GM19023 (cell line): ENCODE results near the gene CHST8.
"Not testable (repeated sequence)": the region's sequence is repeated elsewhere in the genome, so short reads cannot be mapped to it uniquely, and the experiment has no call there.

Experiments
- ATAC-seq: cut with Tn5 transposase; IDR thresholded peaks from one replicate; pipeline ENCODE4 v1.9.1; 2021; ENCODE audit warnings: mild to moderate bottlenecking, moderate library complexity; ENCODE audit not compliant: unreplicated experiment

The CHST8 gene

DNA sequence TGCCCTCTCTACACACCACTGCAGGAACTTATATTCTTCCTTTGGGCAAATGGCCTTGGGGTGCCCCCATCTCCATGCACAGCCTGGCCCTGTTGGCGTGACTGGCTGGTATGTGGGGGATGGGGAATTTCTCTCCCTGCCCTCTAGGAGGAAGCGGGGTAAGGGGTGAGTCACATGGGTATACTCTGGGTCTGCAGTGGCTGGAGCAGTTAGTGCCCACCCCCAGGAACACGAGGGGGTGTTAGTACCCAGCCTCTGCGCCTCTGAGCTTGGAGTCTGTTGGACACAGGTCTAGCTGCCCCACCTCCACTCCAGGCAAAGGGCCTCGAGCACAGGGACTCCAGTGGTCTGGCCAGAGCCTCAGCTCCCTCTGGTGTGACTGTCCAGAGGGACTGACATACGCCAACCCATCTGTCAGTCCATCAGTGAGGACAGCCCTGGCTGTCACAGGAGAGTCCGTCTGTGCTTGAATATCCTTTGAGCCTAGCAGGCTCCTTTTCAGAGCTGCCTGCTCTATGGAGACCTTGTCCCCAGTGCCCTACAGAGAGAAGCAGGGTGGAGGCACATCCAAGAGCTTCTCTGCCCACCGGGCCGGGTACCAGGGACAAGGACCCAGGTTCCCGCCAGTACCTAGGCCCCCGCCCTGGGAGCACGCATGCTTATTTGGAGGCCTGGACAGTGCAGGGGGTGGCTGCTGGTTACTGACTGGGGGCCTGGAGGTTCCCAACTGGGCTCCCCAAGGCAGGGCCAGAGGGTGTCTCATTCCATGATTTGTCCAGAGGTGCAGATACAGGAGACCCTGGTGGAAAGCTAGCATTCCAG, 66.6 kb downstream of the CHST8 start:
- ATAC-seq, result no peak

DNA sequence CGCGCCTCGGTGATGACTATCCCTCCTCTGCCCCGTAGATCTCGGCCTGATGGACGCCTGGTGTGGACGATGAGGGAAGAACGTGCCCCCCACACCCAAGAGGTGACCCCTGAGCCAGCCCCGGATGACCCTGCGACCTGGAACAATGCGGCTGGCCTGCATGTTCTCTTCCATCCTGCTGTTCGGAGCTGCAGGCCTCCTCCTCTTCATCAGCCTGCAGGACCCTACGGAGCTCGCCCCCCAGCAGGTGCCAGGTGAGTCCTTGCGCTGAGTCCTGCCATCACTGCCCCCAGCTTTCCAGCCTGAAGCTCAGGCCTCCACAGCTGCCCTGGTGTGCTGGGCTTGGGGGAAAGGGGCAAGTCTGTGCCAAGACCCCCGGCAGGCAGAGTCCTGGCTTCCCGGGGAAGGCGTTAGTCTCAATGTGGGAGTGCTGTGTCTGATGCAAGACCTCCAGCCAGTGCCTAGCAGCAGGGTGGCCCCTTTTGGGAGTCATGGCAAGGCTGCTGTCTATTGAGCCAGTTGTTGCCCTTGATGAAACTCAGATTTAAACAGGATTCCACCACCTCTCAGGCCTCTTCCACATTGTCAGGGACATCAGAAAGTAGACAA, 67.5 kb downstream of the CHST8 start:
- no peak for ATAC-seq

DNA sequence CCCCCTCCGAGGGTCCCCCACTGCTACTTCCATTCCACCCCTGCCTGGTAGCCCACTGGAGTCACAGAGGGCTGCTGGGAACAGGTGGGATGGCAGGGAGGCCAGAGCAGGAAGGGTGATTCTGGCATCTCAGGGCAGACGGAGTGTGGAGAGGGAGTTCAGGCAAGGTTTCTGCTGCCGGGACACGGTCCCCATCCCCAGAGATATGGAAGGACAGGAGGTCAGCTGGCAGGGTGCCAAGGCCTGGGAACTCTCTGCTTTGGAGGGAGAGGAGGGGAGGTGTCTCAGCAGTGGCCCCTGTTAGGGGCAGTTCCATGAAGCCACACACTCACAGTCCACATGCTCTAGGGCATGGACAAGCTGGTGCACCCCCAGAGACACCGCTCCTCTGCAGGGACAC, 68.1 kb downstream of the CHST8 start:
- no peak for ATAC-seq

DNA sequence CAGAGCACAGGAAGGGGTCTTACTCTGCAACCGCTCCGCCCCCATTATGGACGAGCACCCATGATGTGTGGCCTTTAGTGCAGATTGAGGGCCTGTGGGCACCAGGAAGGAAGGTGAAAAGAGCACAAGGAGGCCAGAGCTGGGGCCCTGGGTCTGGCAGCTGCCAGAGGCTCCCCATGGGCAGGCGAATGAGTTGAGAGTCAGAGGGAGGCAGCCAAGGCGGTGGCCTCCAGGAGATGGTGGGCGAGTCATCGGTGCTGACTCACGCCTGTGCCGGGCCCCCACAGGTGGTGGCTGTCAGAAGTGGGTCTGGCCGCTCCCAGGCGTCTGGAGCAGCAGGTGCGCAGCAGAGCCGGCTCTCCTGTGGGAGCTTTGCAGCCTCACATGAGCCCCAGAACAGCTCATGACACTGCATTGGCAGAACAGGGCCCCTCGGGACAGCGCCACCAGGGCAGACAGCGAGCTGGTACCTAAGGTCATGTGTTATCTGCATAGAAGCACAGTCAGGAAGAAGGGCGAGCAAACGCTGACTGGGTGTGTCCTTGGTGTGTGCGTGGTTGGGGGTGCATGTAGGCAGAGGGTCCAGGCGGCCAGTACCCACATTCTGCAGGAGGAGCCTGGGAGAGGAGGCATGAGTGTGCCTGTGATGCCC, 68.8 kb downstream of the CHST8 start:
- no peak for ATAC-seq

DNA sequence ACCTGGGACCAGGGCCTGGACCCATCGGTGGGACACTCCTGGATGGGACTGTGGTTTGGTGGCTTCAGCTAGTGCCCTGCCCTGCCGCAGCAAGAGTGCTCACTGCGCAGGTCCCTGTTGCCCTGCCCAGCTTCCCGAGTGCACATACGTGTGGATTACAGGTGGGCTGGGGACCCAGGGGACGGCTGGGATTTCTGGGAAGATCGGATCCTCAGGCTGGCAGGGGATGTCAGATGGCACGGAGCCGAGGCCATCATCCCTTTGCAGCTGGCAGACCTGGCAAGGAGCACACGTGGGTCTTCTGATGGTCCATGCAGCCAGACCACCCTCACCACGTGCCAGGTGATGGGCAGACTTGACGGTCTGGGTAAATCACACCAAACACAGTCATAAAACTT, 69.3 kb downstream of the CHST8 start:
- ATAC-seq, result no peak

DNA sequence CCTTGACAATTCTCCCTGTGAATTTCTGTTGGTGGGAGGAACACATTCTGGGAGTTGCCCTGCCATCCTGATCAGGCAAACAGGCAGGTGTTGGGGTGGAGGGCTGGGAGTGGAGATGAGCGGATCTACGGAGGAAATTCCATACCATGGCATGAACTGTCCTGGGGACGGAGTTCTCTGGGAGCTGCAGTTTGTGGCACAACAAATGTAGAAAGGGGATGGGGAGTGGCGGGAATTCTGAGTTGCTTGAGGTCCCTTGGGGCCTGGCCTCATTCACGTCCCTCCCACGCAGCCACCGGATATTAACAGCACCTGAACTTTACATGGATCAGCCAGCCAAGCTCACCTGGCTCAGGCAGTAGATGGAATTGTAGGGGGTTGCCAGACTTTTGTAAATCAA, 70.0 kb downstream of the CHST8 start:
- ATAC-seq, result no peak

DNA sequence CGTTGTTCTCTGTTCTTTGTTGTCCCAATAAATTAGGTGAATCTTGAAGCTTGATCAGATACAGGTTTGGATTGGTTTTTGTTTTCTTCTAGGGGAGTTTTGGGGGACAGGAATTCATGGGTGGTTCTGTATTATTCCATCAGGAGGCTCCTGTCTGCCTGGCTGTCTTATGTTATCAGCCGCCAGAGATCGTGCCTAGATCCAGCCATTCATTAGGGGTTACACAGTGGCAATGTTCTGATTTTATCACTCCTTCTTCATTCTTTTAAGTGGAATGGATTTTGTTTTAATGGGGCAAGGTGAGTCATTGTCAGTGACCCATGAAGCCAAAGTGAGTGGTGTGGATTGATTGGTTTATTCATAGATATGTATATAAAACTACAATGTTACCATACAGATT, 71.9 kb downstream of the CHST8 start:
- no peak for ATAC-seq

DNA sequence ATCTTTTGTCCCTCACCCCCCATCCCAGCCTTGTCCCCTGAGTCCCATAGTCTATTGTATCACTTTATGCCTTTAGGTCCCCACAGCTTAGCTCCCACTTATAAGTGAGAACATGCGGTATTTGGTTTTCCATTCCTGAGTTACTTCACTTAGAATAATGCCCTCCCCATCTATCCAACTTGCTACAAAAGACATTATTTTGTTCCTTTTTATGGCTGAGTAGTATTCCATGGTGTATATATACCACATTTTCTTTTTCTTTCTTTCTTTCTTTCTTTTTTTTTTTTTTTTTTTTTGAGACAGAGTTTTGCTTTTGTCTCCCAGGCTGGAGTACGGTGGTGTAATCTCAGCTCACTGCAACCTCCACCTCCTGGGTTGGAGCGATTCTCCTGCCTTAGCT, 73.8 kb downstream of the CHST8 start:
- not testable (repeated sequence) for ATAC-seq

DNA sequence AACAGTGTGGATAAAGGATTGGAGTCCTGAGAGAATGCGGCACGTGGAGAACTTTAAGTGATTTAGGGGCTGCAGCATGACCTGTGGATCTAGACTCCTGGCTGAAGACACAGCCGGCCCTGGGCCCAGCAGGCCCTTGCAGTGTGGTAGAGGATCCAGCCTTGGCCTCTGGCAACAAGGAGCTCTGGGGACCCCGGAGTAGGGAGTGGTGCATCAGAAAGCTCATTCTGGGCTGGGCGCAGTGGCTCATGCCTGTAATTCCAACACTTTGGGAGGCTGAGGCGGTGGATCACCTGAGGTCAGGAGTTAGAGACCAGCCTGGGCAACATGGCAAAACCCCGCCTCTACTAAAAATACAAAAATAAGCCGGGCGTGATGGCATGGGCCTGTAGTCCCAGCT, 76.0 kb downstream of the CHST8 start:
- no peak for ATAC-seq

DNA sequence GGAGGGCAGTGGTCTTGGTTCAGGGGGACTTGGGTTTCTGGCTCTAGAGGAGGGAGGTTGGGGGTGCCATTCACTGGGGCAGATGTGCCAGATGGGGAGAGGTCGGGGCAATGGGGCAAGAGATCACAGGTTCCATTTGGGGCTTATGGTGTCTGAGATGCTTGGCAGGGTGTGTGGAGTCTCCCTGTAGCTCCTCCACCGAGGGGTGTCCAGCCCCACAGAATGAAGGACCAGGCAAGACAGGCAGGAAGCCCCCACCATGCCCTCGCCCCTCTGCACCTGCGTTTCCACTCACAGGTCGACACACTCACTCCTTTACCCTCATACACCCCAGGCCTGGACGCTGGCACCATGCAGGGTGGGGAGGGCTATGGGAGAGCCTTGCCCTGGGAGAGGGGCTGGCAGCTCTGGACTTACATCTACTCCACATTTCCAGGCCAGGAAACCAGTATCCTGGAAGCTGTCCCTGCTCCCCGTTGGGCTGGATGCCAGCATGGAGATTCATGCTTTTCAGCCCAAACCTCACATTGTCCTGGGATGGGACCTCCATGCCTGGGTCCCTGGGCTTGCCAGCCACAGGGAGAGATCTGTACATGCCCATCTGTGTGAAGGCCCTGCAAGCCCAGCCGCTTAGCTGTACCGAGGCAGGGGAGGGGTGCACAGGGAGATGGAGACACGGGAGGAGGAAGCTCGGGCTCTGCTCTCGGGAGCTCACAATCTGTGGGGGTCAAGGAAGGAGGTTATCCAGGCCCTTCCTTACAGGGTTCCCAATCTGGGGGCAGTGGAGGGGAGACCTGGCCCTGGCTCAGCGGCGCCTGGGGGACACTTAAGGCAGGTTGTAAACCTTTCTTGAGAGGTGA, 77.1 kb downstream of the CHST8 start:
- no peak for ATAC-seq

DNA sequence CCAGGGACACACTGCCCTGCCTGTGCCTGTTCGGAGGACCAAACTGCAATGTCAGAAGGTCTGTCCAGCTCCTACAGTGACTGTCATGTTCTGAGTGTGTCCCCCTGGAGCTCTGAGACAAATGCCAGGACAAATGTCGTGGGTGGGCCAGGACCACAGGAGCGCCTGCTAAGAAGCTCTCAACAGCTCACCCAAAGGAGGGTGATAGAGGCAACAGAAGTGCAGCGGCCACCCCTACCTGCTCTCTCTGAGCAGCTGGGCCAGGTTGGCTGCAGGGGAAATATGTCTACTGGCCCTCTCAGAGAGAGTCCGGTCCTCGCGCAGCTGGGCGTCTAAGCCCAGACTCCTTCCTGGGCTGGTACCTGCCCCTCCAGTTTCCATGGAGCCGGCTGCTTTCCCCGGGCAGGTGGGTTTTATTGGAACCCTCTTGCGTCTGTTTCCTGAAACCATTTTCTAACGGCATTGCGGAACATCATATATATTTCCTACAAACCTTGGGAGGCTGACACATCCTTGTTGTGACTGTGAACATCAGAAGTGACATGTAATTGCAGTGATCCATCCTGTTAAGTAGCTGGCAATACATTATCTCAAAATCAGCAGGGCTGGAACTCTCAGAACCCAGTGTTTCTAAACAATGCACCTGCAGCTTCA, 78.1 kb downstream of the CHST8 start:
- ATAC-seq, result no peak

DNA sequence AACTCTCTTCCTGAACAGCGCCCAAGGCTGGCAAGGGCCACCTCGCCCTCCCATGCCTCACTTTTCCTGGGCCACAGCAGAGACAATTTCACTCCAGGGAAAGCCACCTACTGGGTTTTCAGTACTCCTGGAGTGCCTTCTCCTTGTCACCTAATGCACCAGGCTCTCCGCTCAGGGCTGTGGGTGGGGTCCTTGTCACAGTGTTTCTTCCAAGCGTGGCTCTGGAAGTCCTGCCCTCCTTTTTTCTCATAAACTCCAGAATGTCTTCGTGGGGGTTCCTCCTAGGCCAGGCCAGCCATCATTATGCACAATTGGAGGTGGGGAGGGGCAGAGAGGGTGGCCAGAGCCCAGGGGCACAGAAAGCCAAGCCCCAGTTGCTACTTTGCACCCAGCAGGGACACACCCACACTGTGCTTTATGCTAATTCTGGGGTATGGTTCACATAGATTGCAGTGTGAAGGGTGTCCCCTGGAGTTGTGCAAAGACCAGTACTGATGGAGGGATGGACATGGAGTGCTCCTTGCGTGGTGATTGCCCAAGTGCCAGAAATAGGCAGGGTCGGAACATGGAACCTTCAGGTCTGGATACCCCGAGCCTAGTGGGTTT, 78.8 kb downstream of the CHST8 start:
- ATAC-seq, result no peak

DNA sequence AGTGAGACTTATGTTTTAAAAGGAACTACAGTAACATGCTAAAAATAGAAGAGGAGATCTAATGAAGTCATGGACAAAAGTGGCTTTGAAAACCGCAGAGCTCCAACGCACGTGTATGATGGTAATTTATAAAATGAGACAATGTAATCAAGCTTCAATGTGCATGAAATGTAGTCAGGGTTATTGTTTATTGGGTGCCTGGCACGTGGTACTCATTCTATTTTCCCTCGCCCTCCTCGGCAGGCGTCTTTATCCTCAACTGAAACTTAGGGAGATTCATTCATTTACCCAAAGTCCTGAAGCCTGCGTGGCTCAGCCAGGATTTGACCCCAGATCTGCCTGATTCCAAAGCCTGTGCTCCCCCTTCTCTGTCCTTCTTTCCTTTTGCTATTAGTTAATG, 79.8 kb downstream of the CHST8 start:
- ATAC-seq, result no peak

DNA sequence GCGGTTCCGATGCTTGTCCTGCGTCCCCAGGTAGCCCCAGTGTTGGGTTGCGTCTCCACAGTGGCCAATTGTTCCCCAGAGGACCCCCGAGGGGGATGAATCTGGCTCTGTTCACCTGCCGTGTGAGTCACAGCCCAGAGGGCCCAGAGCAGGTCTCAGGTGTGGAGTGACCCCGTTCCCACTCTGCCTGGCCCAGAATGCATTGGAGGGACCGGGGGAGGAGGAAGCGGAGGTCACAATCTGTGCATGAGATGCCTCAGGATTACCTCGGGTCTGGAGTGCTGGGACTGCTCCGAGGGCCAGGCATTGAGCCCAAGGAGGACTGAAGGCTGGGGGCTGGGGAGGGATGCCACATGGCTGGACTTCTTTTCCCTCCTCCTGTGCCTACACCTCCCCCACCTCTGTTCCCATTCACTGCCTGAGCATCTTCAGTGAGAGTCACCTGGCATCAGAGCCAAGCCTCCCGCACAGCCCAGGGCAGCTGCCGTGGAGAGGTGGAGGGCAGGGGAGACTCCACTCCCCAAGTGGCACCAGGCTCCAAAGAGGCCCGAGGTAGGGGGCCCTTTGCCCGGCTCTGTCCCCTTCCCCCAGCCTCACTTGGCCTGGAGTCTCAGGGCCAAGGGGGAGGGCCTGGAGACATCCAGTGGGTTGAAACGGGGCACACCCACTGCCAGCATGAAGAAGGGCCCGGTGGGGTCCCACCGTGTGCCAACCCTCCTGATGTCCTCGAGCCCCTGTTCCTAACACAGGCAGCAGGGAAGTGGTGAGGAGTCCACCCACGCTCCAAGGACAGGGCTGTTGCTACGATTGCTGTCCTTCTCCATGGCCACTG, 81.1 kb downstream of the CHST8 start:
- ATAC-seq, result no peak

DNA sequence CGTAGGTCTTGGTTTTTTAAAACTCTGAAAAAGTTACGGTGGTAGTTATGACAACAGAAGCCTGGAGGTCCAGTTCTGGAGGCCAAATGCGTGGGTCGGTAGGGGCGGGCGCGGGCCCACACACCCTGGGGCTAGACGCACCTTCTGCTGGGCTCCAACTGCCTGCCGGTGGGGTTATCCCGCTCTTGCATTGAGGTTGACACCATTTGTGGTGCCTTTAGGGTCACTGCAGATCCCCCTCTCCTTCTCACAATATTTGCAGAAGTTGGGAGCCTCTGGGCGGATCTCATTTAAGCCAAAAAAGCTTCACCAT, 81.6 kb downstream of the CHST8 start:
- no peak for ATAC-seq

DNA sequence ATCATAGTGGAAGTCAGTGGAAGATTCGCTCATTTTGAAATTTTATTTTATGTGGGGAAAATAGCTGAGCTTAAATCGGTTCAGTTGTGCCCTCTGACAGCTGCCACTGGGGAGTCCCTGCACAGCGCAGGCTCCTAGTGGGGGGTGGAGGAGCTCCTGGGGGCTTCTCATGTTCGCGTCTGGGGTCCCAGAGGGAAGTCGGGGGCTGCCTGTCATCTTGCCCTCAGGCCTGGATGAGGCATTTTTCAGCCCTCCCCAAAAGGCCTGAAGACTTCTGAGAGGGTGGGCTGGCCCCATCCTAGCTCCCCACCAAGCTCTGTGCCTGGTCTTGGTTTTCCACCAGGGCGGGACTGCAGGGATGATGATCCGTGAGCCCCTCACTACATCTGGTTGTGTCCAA, 82.1 kb downstream of the CHST8 start:
- ATAC-seq, result no peak

DNA sequence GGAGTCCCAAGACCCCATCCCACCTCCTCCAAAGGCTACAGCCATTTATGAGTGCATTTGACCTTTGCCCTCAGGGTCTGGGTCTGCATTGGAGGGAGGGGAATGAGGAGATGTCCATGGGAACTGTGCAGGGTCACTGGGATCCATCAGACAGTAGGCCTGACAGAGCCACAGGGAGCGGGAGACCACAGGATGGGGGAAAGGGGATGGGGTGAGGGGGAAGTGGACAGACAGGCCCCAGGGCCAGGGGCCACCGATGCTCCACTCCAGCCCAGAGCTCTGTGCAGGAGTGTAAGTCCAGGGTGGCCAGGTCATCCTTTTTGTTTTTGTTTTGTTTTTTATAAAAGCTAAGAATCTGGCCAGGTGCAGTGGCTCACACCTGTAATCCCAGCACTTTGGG, 82.5 kb downstream of the CHST8 start:
- no peak for ATAC-seq

DNA sequence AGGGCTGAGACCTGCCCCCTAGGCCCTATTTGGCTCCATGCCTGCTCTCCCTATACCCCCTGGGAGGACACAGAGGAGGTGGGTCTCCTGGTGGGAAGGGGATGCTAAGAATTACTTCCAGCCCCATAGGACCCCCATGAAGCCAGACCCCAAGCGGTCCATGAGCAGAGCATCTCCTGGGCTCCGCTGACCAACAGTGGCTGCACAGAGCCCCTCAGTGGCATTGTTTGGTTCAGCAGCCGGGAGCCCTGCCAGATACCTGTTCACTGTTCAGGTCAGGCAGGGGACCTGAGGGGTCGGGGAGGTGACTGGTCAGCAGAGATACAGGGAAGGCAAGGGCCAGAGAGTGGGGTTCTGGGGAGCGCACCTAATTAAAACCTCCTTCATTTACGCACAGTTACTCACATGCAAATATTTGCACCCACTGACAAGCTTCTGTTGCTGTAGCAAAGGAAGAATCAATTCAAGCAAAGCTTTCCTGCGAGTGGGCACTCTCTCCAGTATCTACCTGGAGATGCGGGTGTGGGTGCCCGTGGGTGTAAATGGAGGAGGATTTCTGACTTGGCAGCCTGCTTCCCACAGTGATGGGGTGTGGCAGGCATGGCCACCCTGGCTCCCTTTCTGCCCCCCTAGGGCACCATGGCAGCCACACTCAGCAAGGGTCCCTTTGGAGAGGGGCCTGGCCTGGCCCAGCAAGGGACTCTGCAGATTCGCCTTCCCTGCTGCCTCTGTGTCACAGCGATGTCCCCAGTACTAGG, 83.5 kb downstream of the CHST8 start:
- no peak for ATAC-seq

DNA sequence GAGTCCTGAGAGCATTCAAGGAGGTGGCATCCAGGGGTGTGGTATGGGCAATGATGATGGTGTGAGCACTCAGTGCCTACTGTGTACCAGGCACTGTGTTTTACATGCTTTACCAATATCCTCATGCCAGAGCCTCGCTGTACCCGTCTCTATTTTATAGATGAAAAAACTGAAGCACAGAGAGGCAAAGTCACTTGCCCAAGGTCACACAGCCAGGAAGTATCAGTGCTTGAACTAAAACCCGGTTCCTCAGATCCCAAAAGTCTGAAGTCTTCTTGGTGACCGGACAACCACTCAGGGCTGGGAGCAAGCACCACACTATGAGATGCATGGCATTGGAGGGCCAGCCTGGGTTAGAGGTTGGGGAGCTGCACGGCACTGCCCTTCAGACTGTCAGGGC, 84.1 kb downstream of the CHST8 start:
- ATAC-seq, result no peak
